Stomach (tissue), 9 donors: Measurements from ENCODE around the gene ACRV1. TPM values are rescaled to one million over a fixed set of nuclear protein-coding genes. Genes with fewer than 3 reads are reported as not detected.

ENCODE experiments used
- DNase-seq, 2 donors: peaks; one replicate each; pipeline versions ENCODE4 v3.0.0 to v3.0.0-alpha.2; 2013 to 2019
- H3K27ac ChIP-seq, 5 donors: fragments of 200-600 bp in 4 of 5; sonication (generic) in 4 of 5; one replicate each; pipeline ENCODE4 v1.5.1; 2013 to 2019; ENCODE audit warnings: mild to moderate bottlenecking in 1 of 5, moderate library complexity in 1 of 5
- H3K27me3 ChIP-seq, 3 donors: fragments of 200-600 bp; sonication (generic); one replicate each; pipeline ENCODE4 v1.5.1; 2017 to 2019; ENCODE audit warnings: mixed run types in 1 of 3
- H3K36me3 ChIP-seq, 4 donors: fragments of 200-600 bp; sonication (generic); 1 replicate in 3 of 4; 2 replicates in 1 of 4; pipeline ENCODE4 v1.5.1; 2016 to 2019
- H3K4me1 ChIP-seq, 4 donors: fragments of 200-600 bp; sonication (generic); one replicate each; pipeline ENCODE4 v1.5.1; 2016 to 2019
- H3K4me3 ChIP-seq, 4 donors: fragments of 200-600 bp; sonication (generic) in 3 of 4; one replicate each; pipeline ENCODE4 v1.5.1; 2016 to 2019; ENCODE audit warnings: mild to moderate bottlenecking in 1 of 4
- H3K9me3 ChIP-seq, 4 donors: fragments of 200-600 bp; sonication (generic); one replicate each; pipeline ENCODE4 v1.5.1; 2016 to 2019
- EP300 ChIP-seq: sonication (generic); formaldehyde crosslinking; IDR thresholded peaks from one replicate; pipeline ENCODE4 v1.6.1; 2017; ENCODE audit warnings: antibody characterized with exemption
- POLR2A ChIP-seq, 4 donors: fragments of 450-650 bp; IDR thresholded peaks; one replicate each; pipeline ENCODE4 v1.6.1; 2016; ENCODE audit warnings: antibody characterized with exemption in 4 of 4, control low read depth in 2 of 4, mild to moderate bottlenecking in 1 of 4, moderate library complexity in 1 of 4
- POLR2AphosphoS5 ChIP-seq, 3 donors: sonication (generic); formaldehyde crosslinking; IDR thresholded peaks; one replicate each; pipeline ENCODE4 v1.6.1; 2016; ENCODE audit warnings: antibody characterized with exemption in 3 of 3
- WGBS, 5 donors: extraction: QIAGEN DNeasy Blood & Tissue Kit in 3 of 5; methylation state at CpG; one replicate each; pipeline versions ENCODE4 v1.1.5 to v1.1.7; 2013 to 2018; 5-methylcytosine and 5-hydroxymethylcytosine counted together
- intact Hi-C: fragments of 100-400 bp; cut with DNase I; formaldehyde crosslinking; loops from one replicate; pipeline ENCODE4 v1.15.1; 2023; ENCODE audit warnings: low total_unique reads
- polyA plus RNA-seq, 3 donors: library from polyadenylated mRNA; stranded (reverse); fragments of 200-250 nt; gene quantifications; one replicate each; pipeline ENCODE4 v1.2.3, GENCODE V29; 2013
- total RNA-seq, 5 donors: library from RNA; depleted of rRNA; stranded (reverse); fragments of >200 nt; gene quantifications; one replicate each; pipeline versions ENCODE4 v1.1.0 to v1.2.3, GENCODE V29; 2014 to 2016
- TF ChIP-seq, protein P1 (sequence below), 7 experiments: fragments of 450-650 bp in 4 of 7; fragments of 200-600 bp in 3 of 7; sonication (generic) in 3 of 7; IDR thresholded peaks; one replicate each; pipeline ENCODE4 v1.5.1; 2016 to 2019; ENCODE audit warnings: antibody characterized with exemption in 7 of 7, control low read depth in 2 of 7, mild to moderate bottlenecking in 1 of 7
- donor health status: healthy with polysubstance abuse.
- donor health status: Bipolar disorder and iron deficiency.
- donor health status: healthy.

ACRV1 gene
- total and polyA plus RNA-seq, 8 donors = not detected

DNA sequence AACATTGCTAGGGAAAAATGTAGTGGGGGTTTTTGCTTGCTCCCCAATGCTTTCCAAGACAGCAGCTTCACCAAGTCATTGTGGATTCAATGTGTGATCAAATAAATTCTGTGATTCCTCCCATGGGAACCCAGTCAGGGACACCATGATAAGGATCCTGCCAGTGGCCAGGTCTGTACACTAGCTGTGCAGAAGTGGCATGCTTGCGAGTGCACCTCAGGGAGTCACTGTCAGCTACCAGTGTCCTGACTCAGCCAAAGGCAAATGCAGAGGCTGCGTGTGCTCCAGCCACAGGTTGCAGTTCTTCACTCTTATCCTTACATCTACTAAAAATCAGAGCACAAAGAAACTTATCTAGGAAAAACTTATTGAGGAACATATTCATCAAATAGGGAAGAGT, 9.4 kb upstream of the ACRV1 start:
- no peak overlapping the region for H3K27ac ChIP-seq
- no peak overlapping the region for H3K4me3 ChIP-seq
- TF ChIP-seq EP300 (no peak), POLR2AphosphoS5 (IDR thresholded peaks at IDR 0.05) (no peak), POLR2A (IDR thresholded peaks at IDR 0.05) (no peak)
- TF ChIP-seq, protein P1, sequence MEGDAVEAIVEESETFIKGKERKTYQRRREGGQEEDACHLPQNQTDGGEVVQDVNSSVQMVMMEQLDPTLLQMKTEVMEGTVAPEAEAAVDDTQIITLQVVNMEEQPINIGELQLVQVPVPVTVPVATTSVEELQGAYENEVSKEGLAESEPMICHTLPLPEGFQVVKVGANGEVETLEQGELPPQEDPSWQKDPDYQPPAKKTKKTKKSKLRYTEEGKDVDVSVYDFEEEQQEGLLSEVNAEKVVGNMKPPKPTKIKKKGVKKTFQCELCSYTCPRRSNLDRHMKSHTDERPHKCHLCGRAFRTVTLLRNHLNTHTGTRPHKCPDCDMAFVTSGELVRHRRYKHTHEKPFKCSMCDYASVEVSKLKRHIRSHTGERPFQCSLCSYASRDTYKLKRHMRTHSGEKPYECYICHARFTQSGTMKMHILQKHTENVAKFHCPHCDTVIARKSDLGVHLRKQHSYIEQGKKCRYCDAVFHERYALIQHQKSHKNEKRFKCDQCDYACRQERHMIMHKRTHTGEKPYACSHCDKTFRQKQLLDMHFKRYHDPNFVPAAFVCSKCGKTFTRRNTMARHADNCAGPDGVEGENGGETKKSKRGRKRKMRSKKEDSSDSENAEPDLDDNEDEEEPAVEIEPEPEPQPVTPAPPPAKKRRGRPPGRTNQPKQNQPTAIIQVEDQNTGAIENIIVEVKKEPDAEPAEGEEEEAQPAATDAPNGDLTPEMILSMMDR (IDR thresholded peaks at IDR 0.05) = no peak
- WGBS, 5 donors = 87 to 98% (median 90%) methylated on average over 2 of the region's 2 CpGs
- no peak for DNase-seq
- intact Hi-C loops = no loop called here
- H3K9me3 ChIP-seq = no peaks in the 10 kb centered on the region
- H3K27me3 ChIP-seq = no peaks in the 10 kb centered on the region
- H3K4me1 ChIP-seq = no peaks in the 10 kb centered on the region
- H3K36me3 ChIP-seq = no peaks in the 10 kb centered on the region

DNA sequence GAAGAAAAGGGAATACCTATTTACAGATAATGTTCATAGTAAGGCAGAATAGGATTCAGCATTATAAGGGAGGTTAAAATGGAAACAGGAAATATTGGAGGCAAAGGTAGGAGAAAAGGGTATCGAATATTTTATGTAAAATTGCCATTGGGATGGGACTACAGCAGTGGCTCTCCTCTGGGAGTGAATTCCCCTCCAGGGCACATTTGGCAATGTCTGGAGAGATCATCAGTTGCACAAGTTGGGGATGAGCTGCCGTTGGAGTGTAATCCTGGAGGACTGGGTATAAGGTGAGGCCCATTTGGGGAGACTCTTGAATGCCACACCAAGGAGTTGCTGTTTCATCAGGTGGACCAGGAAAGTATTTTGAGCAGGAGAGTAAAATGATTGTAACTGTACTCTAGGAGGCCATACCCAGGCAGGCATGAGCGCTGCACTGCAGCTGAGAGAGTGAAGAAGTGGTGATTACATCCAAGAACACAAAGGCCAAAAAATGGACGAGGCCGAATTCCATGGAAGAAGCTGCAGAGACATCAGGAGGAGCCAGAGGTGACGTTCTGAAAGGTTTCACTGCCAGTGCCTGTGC, 8.7 kb upstream of the ACRV1 start:
- Histone ChIP-seq H3K4me1 (no peaks in the 10 kb centered on the region), H3K27ac (no peak overlapping the region), H3K4me3 (no peak overlapping the region), H3K27me3 (no peaks in the 10 kb centered on the region), H3K36me3 (no peaks in the 10 kb centered on the region), H3K9me3 (no peaks in the 10 kb centered on the region)
- no peak for TF ChIP-seq EP300
- TF ChIP-seq POLR2AphosphoS5 (IDR thresholded peaks at IDR 0.05) = no peak
- TF ChIP-seq POLR2A (IDR thresholded peaks at IDR 0.05) = no peak
- TF ChIP-seq, protein P1 (IDR thresholded peaks at IDR 0.05) = no peak
- DNase-seq = no peak
- intact Hi-C loops = no loop called here
- WGBS, 5 donors = 82 to 90% (median 87%) methylated on average over 6 of the region's 6 CpGs

GRCh38 chr11:125688632-125689031, 8.0 kb upstream of the ACRV1 start:
- no peaks in the 10 kb centered on the region for H3K36me3 ChIP-seq
- intact Hi-C loops = no loop called here
- no peak for DNase-seq
- H3K9me3 ChIP-seq = no peaks in the 10 kb centered on the region
- no peaks in the 10 kb centered on the region for H3K27me3 ChIP-seq
- no peaks in the 10 kb centered on the region for H3K4me1 ChIP-seq
- H3K27ac ChIP-seq = no peak overlapping the region
- no peak overlapping the region for H3K4me3 ChIP-seq
- WGBS, 5 donors = 89 to 96% (median 94%) methylated on average over 2 to 3 of the region's 3 CpGs
- no peak for TF ChIP-seq EP300
- no peak for TF ChIP-seq POLR2AphosphoS5 (IDR thresholded peaks at IDR 0.05)
- TF ChIP-seq, protein P1 (IDR thresholded peaks at IDR 0.05) = no peak
- no peak for TF ChIP-seq POLR2A (IDR thresholded peaks at IDR 0.05)

DNA sequence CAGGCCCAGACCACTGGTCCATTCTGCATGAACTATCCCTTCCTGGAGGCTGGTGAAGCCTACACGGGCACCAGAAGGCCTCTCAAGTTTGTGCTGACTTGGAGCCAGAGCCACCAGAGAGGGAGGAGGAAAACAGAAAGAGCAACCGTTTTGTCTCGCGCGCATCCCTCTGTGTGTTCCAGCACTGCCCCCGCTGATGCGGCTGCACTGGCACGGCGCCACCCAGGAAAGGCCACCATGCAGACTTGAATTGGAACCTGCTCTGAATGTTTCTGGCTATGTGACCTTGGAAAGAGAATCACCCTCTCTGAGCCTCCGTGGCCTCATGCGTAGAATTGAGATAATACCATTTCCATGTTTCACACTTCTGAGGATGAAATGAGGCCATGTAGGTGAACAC, 7.4 kb upstream of the ACRV1 start:
- Histone ChIP-seq H3K9me3 (no peaks in the 10 kb centered on the region), H3K36me3 (no peaks in the 10 kb centered on the region), H3K4me1 (no peaks in the 10 kb centered on the region), H3K4me3 (no peak overlapping the region), H3K27me3 (no peaks in the 10 kb centered on the region), H3K27ac (no peak overlapping the region)
- TF ChIP-seq, protein P1 (IDR thresholded peaks at IDR 0.05) = no peak
- no peak for TF ChIP-seq POLR2A (IDR thresholded peaks at IDR 0.05)
- TF ChIP-seq EP300 = no peak
- TF ChIP-seq POLR2AphosphoS5 (IDR thresholded peaks at IDR 0.05) = no peak
- intact Hi-C loops = no loop called here
- DNase-seq = no peak
- WGBS, 5 donors = 94 to 98% (median 96%) methylated on average over 11 of the region's 11 CpGs
